SU-DHL-6 (cell line): ENCODE data around the gene PDE4B.

Source experiments
- H2AFZ ChIP-seq: fragments of 200-600 bp; sonication (generic); 2 replicates; pipeline ENCODE4 v1.6.1; 2014; ENCODE audit warnings: low read depth, mild to moderate bottlenecking, moderate library complexity, mixed read lengths, antibody characterized with exemption, low read length; ENCODE audit not compliant: severe bottlenecking
- H3F3A ChIP-seq: fragments of 200-600 bp; shearing (Covaris generic); 2 replicates; pipeline ENCODE4 v1.6.0; 2016; ENCODE audit warnings: antibody characterized with exemption, mild to moderate bottlenecking; ENCODE audit not compliant: insufficient read depth
- H3K27ac ChIP-seq: fragments of 200-600 bp; sonication (generic); 2 replicates; pipeline ENCODE4 v1.5.1; 2016; ENCODE audit warnings: low read depth, mild to moderate bottlenecking, low read length, moderate library complexity, mixed read lengths
- H3K27me3 ChIP-seq: fragments of 200-600 bp; sonication (generic), shearing (Covaris generic); 2 replicates; pipeline ENCODE4 v1.6.0; 2014; ENCODE audit warnings: mild to moderate bottlenecking, low read length
- H3K36me3 ChIP-seq: fragments of 200-600 bp; sonication (generic); 2 replicates; pipeline ENCODE4 v1.6.1; 2014; ENCODE audit warnings: mild to moderate bottlenecking, low read length, mixed read lengths
- H3K4me2 ChIP-seq: fragments of 300-600, 200-600 bp; shearing (Covaris generic), sonication (generic); 2 replicates; pipeline ENCODE4 v1.6.0; 2014; ENCODE audit warnings: low read length, low read depth, mild to moderate bottlenecking; ENCODE audit not compliant: poor library complexity, severe bottlenecking
- H3K4me3 ChIP-seq: fragments of 200-600 bp; sonication (generic); 2 replicates; pipeline ENCODE4 v1.5.1; 2014; ENCODE audit warnings: antibody characterized with exemption, low read length, mild to moderate bottlenecking, mixed read lengths; ENCODE audit not compliant: insufficient read depth, poor library complexity, severe bottlenecking
- H3K79me2 ChIP-seq: fragments of 200-600 bp; sonication (generic); 2 replicates; pipeline ENCODE4 v1.6.1; 2014; ENCODE audit warnings: mild to moderate bottlenecking, low read length, moderate library complexity; ENCODE audit not compliant: insufficient read depth
- H3K9ac ChIP-seq: fragments of 200-600 bp; sonication (generic); 2 replicates; pipeline ENCODE4 v1.7.0; 2014; ENCODE audit warnings: mild to moderate bottlenecking, low read length
- H3K9me2 ChIP-seq: fragments of 200-600 bp; sonication (generic); replicated peaks from 2 replicates; pipeline ENCODE4 v1.6.1; 2014; ENCODE audit warnings: low read length; ENCODE audit not compliant: insufficient read depth
- H3K9me3 ChIP-seq: fragments of 200-600 bp; sonication (generic); 2 replicates; pipeline ENCODE4 v1.6.1; 2014; ENCODE audit warnings: low read length, mixed read lengths; ENCODE audit not compliant: insufficient read depth
- H4K20me1 ChIP-seq: fragments of 200-600 bp; sonication (generic); 2 replicates; pipeline ENCODE4 v1.6.1; 2014; ENCODE audit warnings: low read depth, mild to moderate bottlenecking, antibody characterized with exemption, low read length, moderate library complexity, mixed read lengths
- EZH2phosphoT487 ChIP-seq: fragments of 200-600 bp; sonication (generic), shearing (Covaris generic); conservative IDR thresholded peaks from 2 replicates; pipeline ENCODE4 v1.6.1; 2018; ENCODE audit warnings: mild to moderate bottlenecking, antibody characterized with exemption, low read length, moderate library complexity, mixed read lengths
- TF ChIP-seq, protein P1 (sequence below): fragments of 200-600 bp; sonication (generic); IDR thresholded peaks from one replicate; pipeline ENCODE4 v1.5.1; 2017; ENCODE audit warnings: antibody characterized with exemption, mild to moderate bottlenecking, low read length, moderate library complexity; ENCODE audit not compliant: insufficient read depth, poor library complexity, severe bottlenecking

The PDE4B gene

DNA sequence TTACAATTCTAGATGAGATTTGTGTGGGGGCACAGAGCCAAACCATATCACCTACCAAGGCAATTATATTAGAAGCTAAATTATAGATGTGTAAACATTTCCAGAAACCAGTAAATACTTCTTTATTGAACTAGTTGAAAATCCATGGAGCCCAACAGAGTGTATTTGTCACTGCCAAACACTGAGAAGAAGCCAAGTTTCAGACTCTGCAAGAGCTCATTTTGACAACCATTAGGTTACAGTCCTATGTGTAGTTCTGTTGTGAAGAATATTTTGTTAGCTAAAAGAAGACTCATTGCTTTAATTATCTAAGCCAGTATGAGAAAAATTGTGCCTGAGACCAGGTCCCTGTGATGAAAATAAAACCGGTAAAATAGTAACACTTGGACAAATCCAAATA is 382.4 kb downstream of the PDE4B start:
- Histone ChIP-seq H3K27ac (no peak overlapping the region), H3K36me3 (no peaks in the 10 kb centered on the region), H3F3A (no peaks in the 10 kb centered on the region), H3K4me2 (no peak overlapping the region), H3K9me3 (no peaks in the 10 kb centered on the region), H3K79me2 (no peaks in the 10 kb centered on the region), H4K20me1 (no peaks in the 10 kb centered on the region), H3K27me3 (no peaks in the 10 kb centered on the region), H2AFZ (no peak overlapping the region), H3K9ac (no peak overlapping the region), H3K9me2 (no peaks in the 10 kb centered on the region), H3K4me3 (no peak overlapping the region)
- TF ChIP-seq, protein P1, sequence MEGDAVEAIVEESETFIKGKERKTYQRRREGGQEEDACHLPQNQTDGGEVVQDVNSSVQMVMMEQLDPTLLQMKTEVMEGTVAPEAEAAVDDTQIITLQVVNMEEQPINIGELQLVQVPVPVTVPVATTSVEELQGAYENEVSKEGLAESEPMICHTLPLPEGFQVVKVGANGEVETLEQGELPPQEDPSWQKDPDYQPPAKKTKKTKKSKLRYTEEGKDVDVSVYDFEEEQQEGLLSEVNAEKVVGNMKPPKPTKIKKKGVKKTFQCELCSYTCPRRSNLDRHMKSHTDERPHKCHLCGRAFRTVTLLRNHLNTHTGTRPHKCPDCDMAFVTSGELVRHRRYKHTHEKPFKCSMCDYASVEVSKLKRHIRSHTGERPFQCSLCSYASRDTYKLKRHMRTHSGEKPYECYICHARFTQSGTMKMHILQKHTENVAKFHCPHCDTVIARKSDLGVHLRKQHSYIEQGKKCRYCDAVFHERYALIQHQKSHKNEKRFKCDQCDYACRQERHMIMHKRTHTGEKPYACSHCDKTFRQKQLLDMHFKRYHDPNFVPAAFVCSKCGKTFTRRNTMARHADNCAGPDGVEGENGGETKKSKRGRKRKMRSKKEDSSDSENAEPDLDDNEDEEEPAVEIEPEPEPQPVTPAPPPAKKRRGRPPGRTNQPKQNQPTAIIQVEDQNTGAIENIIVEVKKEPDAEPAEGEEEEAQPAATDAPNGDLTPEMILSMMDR = no peak
- no peak for TF ChIP-seq EZH2phosphoT487

DNA sequence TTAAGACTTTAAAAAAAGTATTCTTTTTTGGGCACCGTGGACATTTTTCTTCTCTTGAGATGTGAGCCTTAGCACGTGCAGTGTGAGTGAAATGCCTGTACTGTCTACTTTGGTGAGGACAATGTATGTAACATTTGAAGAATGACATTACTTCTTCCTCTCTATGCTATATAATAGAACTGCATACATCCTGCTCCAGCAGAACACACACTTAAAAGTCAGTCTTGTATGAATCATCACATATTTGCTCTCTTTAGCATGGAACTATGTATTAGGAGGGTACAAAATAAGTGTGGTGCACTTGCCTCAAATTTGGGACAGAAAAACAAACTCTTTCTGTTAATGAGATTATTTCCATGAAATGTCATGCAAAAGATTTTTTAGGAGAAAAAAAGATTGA is 382.9 kb downstream of the PDE4B start:
- H3K27ac ChIP-seq = no peak overlapping the region
- no peaks in the 10 kb centered on the region for H3K9me2 ChIP-seq
- TF ChIP-seq, protein P1 = no peak
- no peak for TF ChIP-seq EZH2phosphoT487

DNA sequence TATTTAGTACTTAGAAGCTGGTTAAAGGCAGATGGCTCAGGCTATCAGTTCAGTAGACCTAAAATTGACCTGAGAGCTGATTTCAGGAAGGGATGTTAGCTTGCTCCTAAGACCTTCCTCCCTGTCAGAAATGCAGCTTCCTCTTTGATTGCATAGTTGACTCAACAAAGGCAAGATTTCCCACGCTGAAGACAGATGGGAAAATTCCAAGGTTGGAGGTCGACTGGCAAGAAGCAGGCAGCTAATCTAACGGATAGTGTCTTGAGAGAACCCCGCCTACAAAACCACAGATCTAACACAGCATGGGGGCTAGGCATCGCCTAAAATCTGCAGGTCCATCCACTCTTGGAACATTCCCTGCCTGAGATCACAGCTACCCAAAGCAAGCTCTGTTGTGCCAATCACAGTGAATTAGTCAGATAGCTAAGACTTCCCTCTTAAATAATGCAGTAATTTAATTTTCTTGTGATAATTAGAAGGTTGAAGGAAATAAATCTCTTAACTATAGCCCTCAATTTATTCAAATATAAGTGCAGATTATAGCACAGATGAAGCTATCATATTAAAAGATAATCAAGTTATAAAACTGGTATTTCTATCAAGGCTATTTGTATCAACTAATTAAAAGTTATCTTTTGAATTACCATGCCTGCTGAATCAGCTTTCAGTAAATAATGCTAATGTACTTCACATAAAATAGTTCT is 383.5 kb downstream of the PDE4B start:
- H3K4me2 ChIP-seq = no peak overlapping the region

More for the DNA sequence above, 382.9 kb downstream of the PDE4B start:
- no peak overlapping the region for H3K4me2 ChIP-seq
- H3K79me2 ChIP-seq = no peaks in the 10 kb centered on the region
- no peak overlapping the region for H3K4me3 ChIP-seq
- H4K20me1 ChIP-seq = no peaks in the 10 kb centered on the region
- H3K27me3 ChIP-seq = no peaks in the 10 kb centered on the region
- H3K36me3 ChIP-seq = no peaks in the 10 kb centered on the region
- H2AFZ ChIP-seq = no peak overlapping the region
- H3K9ac ChIP-seq = no peak overlapping the region
- H3K9me3 ChIP-seq = no peaks in the 10 kb centered on the region
- no peaks in the 10 kb centered on the region for H3F3A ChIP-seq

More for the DNA sequence above, 383.5 kb downstream of the PDE4B start:
- no peaks in the 10 kb centered on the region for H3F3A ChIP-seq
- no peaks in the 10 kb centered on the region for H3K9me2 ChIP-seq
- no peak overlapping the region for H3K4me3 ChIP-seq
- H3K9ac ChIP-seq = no peak overlapping the region
- no peak for TF ChIP-seq EZH2phosphoT487
- TF ChIP-seq, protein P1 = no peak
- no peaks in the 10 kb centered on the region for H3K79me2 ChIP-seq
- no peak overlapping the region for H3K27ac ChIP-seq
- no peaks in the 10 kb centered on the region for H3K9me3 ChIP-seq
- no peak overlapping the region for H2AFZ ChIP-seq
- H3K27me3 ChIP-seq = no peaks in the 10 kb centered on the region
- H4K20me1 ChIP-seq = no peaks in the 10 kb centered on the region
- H3K36me3 ChIP-seq = no peaks in the 10 kb centered on the region
